ENCODE data around the gene DDX52. TPM values are rescaled to one million over a fixed set of nuclear protein-coding genes. Genes with fewer than 3 reads are reported as not detected.

Gene DDX52
- total and polyA plus RNA-seq, 2 of the 13 experiments (the other 11 are each of a cell fraction or from before 2014, with no cell fraction given) = 8.9 to 36.1 TPM

DNA sequence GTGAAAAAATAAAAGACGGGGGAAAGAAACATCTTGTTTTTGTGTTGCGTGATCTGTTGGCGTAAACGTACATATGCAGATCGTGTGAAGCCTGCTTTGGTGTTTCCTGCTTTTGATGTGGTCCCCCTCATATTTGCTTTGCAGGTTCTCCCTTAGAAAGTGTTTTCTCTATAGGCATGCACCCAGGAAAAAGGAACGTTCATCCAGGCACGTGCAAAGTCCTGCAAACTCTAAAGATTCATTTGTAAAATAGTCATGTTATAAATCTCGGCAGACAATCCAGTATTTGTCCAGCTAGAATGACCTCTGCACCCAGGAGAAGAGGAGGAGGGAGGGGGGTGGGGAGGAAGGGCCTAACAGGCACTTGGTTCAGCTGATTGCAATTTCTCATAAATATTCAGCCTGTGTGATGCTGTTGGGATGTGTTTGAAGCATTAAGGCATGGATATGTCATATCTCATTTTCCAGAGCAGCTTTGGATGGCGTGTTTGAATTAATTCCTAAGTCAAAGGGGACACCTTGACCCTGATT, 40.3 kb upstream of the DDX52 start (continued):
- peak; percentile 62; the same call in 1 of the 2 replicates for TF ChIP-seq ZMYM3 (CRISPR knock-in tag; IDR thresholded peaks at IDR 0.05)
- TF ChIP-seq SRSF1 (optimal IDR thresholded peaks at IDR 0.05; ENCODE audit: low read depth, low read length) = no peak
- TF ChIP-seq HCFC1 (IDR thresholded peaks at IDR 0.05; ENCODE audit: low read depth, low read length) = no peak
- no peak for TF ChIP-seq ZNF30 (CRISPR knock-in tag; IDR thresholded peaks at IDR 0.05)
- no peak for TF ChIP-seq ZFP62 (CRISPR knock-in tag; IDR thresholded peaks at IDR 0.05)
- TF ChIP-seq, protein P1, sequence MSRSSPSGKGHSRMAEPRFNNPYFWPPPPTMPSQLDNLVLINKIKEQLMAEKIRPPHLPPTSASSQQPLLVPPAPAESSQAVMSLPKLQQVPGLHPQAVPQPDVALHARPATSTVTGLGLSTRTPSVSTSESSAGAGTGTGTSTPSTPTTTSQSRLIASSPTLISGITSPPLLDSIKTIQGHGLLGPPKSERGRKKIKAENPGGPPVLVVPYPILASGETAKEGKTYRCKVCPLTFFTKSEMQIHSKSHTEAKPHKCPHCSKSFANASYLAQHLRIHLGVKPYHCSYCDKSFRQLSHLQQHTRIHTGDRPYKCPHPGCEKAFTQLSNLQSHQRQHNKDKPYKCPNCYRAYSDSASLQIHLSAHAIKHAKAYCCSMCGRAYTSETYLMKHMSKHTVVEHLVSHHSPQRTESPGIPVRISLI (CRISPR knock-in tag; IDR thresholded peaks at IDR 0.05; ENCODE audit: borderline replicate concordance) = no peak; the same call in 1 of the 2 replicates
- TF ChIP-seq ZNF883 (CRISPR knock-in tag; IDR thresholded peaks at IDR 0.05; ENCODE audit: not compliant biosample characterization) = no peak
- no peak for TF ChIP-seq ZSCAN20 (CRISPR knock-in tag; IDR thresholded peaks at IDR 0.05; ENCODE audit: borderline replicate concordance)
- TF ChIP-seq MZF1 (CRISPR knock-in tag; IDR thresholded peaks at IDR 0.05; ENCODE audit: borderline replicate concordance) = no peak
- TF ChIP-seq, protein P2, sequence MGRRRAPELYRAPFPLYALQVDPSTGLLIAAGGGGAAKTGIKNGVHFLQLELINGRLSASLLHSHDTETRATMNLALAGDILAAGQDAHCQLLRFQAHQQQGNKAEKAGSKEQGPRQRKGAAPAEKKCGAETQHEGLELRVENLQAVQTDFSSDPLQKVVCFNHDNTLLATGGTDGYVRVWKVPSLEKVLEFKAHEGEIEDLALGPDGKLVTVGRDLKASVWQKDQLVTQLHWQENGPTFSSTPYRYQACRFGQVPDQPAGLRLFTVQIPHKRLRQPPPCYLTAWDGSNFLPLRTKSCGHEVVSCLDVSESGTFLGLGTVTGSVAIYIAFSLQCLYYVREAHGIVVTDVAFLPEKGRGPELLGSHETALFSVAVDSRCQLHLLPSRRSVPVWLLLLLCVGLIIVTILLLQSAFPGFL (CRISPR knock-in tag; IDR thresholded peaks at IDR 0.05) = no peak
- TF ChIP-seq ZNF234 (CRISPR knock-in tag; conservative IDR thresholded peaks at IDR 0.05) = no peak
- TF ChIP-seq CSRNP1 (CRISPR knock-in tag; IDR thresholded peaks at IDR 0.05) = no peak
- peak; percentile 89 for TF ChIP-seq BCL6 (CRISPR knock-in tag; IDR thresholded peaks at IDR 0.05)
- TF ChIP-seq FOXA3 (CRISPR knock-in tag; IDR thresholded peaks at IDR 0.05) = peak; percentile 80
- TF ChIP-seq ZNF609 (CRISPR knock-in tag; IDR thresholded peaks at IDR 0.05; ENCODE audit: borderline replicate concordance) = peak; percentile 76; the same call in 1 of the 2 replicates
- no peak for TF ChIP-seq ZNF143 (CRISPR knock-in tag; IDR thresholded peaks at IDR 0.05)
- TF ChIP-seq CENPX (CRISPR knock-in tag; IDR thresholded peaks at IDR 0.05) = no peak
- TF ChIP-seq U2AF2 (IDR thresholded peaks at IDR 0.05; ENCODE audit: low read depth, low read length) = no peak
- TF ChIP-seq, protein P3, sequence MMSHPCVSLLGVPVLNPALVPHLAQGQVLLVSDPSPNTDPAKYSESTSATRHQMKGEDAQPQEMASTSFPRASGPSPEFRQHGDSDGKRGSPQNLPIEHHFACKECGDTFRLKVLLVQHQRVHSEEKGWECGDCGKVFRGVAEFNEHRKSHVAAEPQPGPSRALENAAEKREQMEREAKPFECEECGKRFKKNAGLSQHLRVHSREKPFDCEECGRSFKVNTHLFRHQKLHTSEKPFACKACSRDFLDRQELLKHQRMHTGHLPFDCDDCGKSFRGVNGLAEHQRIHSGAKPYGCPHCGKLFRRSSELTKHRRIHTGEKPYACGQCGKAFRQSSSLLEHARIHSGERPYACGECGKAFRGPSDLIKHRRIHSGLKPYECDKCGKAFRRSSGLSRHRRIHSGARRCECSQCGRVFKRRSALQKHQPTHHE (CRISPR knock-in tag; IDR thresholded peaks at IDR 0.05; ENCODE audit: borderline replicate concordance) = no peak
- no peak for TF ChIP-seq ZNF772 (CRISPR knock-in tag; IDR thresholded peaks at IDR 0.05)

Data from HepG2 (cell line).